Endothelial cell (in vitro differentiated cells): Measurements from ENCODE around the gene DCLK1. TPM values are rescaled to one million over a fixed set of nuclear protein-coding genes. Genes with fewer than 3 reads are reported as not detected.
A peak's percentile ranks its signal among the peaks of the same experiment; 100 is the strongest.

Source experiments
- DNase-seq: peaks from one replicate; pipeline ENCODE4 v3.0.0; 2021; ENCODE audit warnings: low spot score
- H3K27ac Mint-ChIP-seq: one replicate; pipeline ENCODE4 v1.8.0; 2021; ENCODE audit warnings: mixed read lengths, inconsistent platforms; ENCODE audit not compliant: unreplicated experiment
- H3K27me3 Mint-ChIP-seq: one replicate; pipeline ENCODE4 v1.8.0; 2021; ENCODE audit warnings: mild to moderate bottlenecking, moderate library complexity, mixed read lengths, inconsistent platforms; ENCODE audit not compliant: unreplicated experiment
- H3K36me3 Mint-ChIP-seq: one replicate; pipeline ENCODE4 v1.8.0; 2021; ENCODE audit warnings: mild to moderate bottlenecking, low read depth, mixed read lengths, inconsistent platforms; ENCODE audit not compliant: unreplicated experiment
- H3K4me1 Mint-ChIP-seq: one replicate; pipeline ENCODE4 v1.8.0; 2021; ENCODE audit warnings: mild to moderate bottlenecking, mixed read lengths, inconsistent platforms; ENCODE audit not compliant: unreplicated experiment
- H3K4me3 Mint-ChIP-seq: one replicate; pipeline ENCODE4 v1.8.0; 2021; ENCODE audit warnings: mild to moderate bottlenecking, mixed read lengths, inconsistent platforms; ENCODE audit not compliant: unreplicated experiment
- H3K9me3 Mint-ChIP-seq: one replicate; pipeline ENCODE4 v1.8.0; 2021; ENCODE audit warnings: mixed read lengths, inconsistent platforms; ENCODE audit not compliant: unreplicated experiment
- total RNA-seq: library from RNA; stranded (reverse); fragmentation: NEBNext Ultra II Directional; extraction: Animal tissue kit (Norgen Biotek cat#: 25700); gene quantifications from one replicate; pipeline ENCODE4 v1.2.1, GENCODE V29; 2021; ENCODE audit not compliant: unreplicated experiment
- TF ChIP-seq, protein P1 (sequence below): fragments of 200-600 bp; sonication (generic); IDR thresholded peaks from one replicate; pipeline ENCODE4 v1.5.0; 2021; ENCODE audit warnings: antibody characterized with exemption; ENCODE audit not compliant: unreplicated experiment

Gene DCLK1
- total RNA-seq, 1 donor from 2014 or later, result 1.6 TPM

DNA sequence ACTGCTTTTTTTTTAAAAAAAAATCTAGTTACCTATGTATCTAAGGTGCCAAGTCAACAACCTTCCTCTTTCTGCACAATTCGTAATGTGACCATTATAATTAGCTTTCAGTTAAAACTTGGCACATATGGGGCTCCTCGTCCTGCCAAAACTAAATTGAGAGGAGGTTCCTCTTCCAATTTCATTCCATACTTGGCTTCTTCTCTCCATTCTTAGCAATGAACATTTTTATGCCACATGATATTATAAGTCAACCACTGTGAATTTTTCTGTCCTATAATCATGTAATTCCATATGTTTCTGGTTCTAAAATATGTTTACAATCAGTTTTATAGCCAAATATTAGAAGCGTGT lies 177.0 kb downstream of the DCLK1 start:
- Mint-ChIP-seq H3K27me3 (peaks cover 3% of the 10 kb centered on the region), H3K9me3 (no peaks in the 10 kb centered on the region), H3K4me3 (no peak overlapping the region), H3K36me3 (no peaks in the 10 kb centered on the region), H3K4me1 (peaks cover 3% of the 10 kb centered on the region), H3K27ac (no peak overlapping the region)
- DNase-seq, result no peak
- TF ChIP-seq, protein P1, sequence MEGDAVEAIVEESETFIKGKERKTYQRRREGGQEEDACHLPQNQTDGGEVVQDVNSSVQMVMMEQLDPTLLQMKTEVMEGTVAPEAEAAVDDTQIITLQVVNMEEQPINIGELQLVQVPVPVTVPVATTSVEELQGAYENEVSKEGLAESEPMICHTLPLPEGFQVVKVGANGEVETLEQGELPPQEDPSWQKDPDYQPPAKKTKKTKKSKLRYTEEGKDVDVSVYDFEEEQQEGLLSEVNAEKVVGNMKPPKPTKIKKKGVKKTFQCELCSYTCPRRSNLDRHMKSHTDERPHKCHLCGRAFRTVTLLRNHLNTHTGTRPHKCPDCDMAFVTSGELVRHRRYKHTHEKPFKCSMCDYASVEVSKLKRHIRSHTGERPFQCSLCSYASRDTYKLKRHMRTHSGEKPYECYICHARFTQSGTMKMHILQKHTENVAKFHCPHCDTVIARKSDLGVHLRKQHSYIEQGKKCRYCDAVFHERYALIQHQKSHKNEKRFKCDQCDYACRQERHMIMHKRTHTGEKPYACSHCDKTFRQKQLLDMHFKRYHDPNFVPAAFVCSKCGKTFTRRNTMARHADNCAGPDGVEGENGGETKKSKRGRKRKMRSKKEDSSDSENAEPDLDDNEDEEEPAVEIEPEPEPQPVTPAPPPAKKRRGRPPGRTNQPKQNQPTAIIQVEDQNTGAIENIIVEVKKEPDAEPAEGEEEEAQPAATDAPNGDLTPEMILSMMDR, result no peak

- Mint-ChIP-seq H3K27ac (peak overlapping the region; percentile 67), H3K4me3 (no peak overlapping the region)
These were observed 177.5 kb downstream of the DCLK1 start for GRCh38 chr13:35953537-35954206.

GRCh38 chr13:35947315-35947714 lies 183.9 kb downstream of the DCLK1 start:
- DNase-seq, result no peak
- H3K9me3 Mint-ChIP-seq, result no peaks in the 10 kb centered on the region

More at GRCh38 chr13:35953537-35954206, 177.5 kb downstream of the DCLK1 start:
- Mint-ChIP-seq H3K4me1 (peaks cover 3% of the 10 kb centered on the region), H3K27me3 (peaks cover 3% of the 10 kb centered on the region), H3K36me3 (no peaks in the 10 kb centered on the region), H3K9me3 (no peaks in the 10 kb centered on the region)
- DNase-seq, result peak; percentile 50
- TF ChIP-seq, protein P1, result peak; percentile 45

DNA sequence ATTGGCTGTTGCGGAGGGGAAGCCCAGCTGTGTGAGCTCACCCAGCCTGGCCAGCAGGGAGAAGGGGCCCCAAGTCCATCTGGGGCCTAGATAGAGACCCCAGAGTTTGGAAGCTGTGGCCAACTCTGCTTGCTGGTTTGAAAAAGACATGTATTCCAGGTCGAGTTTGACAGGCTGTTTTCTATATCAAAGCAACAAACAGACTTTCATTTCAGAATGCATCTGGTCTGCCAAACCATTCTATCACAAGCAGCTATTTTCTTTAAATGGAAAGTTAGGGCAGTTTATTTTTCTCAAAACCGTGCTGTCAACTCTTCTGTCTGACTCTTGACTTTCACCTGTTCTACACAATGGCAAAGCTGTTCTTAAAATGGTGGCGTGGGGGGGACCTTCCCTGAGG lies 185.8 kb downstream of the DCLK1 start:
- no peak for DNase-seq
- no peak overlapping the region for H3K4me3 Mint-ChIP-seq
- no peaks in the 10 kb centered on the region for H3K27me3 Mint-ChIP-seq
- H3K4me1 Mint-ChIP-seq, result no peaks in the 10 kb centered on the region
- H3K9me3 Mint-ChIP-seq, result no peaks in the 10 kb centered on the region
- TF ChIP-seq, protein P1, result no peak
- H3K36me3 Mint-ChIP-seq, result no peaks in the 10 kb centered on the region
- no peak overlapping the region for H3K27ac Mint-ChIP-seq

More at GRCh38 chr13:35947315-35947714, 183.9 kb downstream of the DCLK1 start:
- Mint-ChIP-seq H3K4me1 (no peaks in the 10 kb centered on the region), H3K27ac (no peak overlapping the region), H3K36me3 (no peaks in the 10 kb centered on the region), H3K4me3 (no peak overlapping the region), H3K27me3 (peaks cover 3% of the 10 kb centered on the region)
- TF ChIP-seq, protein P1, result no peak

- Mint-ChIP-seq H3K27me3 (peaks cover 3% of the 10 kb centered on the region), H3K36me3 (no peaks in the 10 kb centered on the region), H3K27ac (no peak overlapping the region), H3K4me3 (no peak overlapping the region), H3K4me1 (no peaks in the 10 kb centered on the region), H3K9me3 (no peaks in the 10 kb centered on the region)
- no peak for DNase-seq
- TF ChIP-seq, protein P1, result no peak
These were observed 189.8 kb downstream of the DCLK1 start for GRCh38 chr13:35941374-35941773.
